GM18511 (cell line): ENCODE measurements around the gene STAU1.
"Not testable (repeated sequence)": the region's sequence is repeated elsewhere in the genome, so short reads cannot be mapped to it uniquely, and the experiment has no call there.

Experiments
- ATAC-seq: cut with Tn5 transposase; IDR thresholded peaks from one replicate; pipeline ENCODE4 v1.9.1; 2021; ENCODE audit warnings: mild to moderate bottlenecking, moderate library complexity; ENCODE audit not compliant: unreplicated experiment

Gene STAU1

GRCh38 chr20:49123982-49124381 is 64.2 kb downstream of the STAU1 start:
- ATAC-seq, result no peak

- ATAC-seq, result no peak
These were observed 65.2 kb downstream of the STAU1 start for GRCh38 chr20:49122920-49123319.

GRCh38 chr20:49119988-49120387 is 68.1 kb downstream of the STAU1 start:
- ATAC-seq, result no peak

GRCh38 chr20:49118307-49118706 is 69.8 kb downstream of the STAU1 start:
- ATAC-seq, result no peak

- no peak for ATAC-seq
These were observed 72.6 kb downstream of the STAU1 start for GRCh38 chr20:49115564-49115963.

- ATAC-seq, result no peak
These were observed 75.4 kb downstream of the STAU1 start for GRCh38 chr20:49112596-49113274.

- no peak for ATAC-seq
These were observed 77.1 kb downstream of the STAU1 start for GRCh38 chr20:49110767-49111694.

- no peak for ATAC-seq
These were observed 81.8 kb downstream of the STAU1 start for GRCh38 chr20:49106328-49106727.

- ATAC-seq, result not testable (repeated sequence)
These were observed 83.1 kb downstream of the STAU1 start for GRCh38 chr20:49104979-49105547.

GRCh38 chr20:49104365-49104648 is 83.8 kb downstream of the STAU1 start:
- ATAC-seq, result no peak

- ATAC-seq, result no peak
These were observed 84.3 kb downstream of the STAU1 start for GRCh38 chr20:49103647-49104364.

GRCh38 chr20:49103019-49103418 is 85.1 kb downstream of the STAU1 start:
- no peak for ATAC-seq

GRCh38 chr20:49100972-49101371 is 87.2 kb downstream of the STAU1 start:
- ATAC-seq, result no peak

- not testable (repeated sequence) for ATAC-seq
These were observed 87.8 kb downstream of the STAU1 start for GRCh38 chr20:49100292-49100691.

GRCh38 chr20:49099011-49099410 is 89.1 kb downstream of the STAU1 start:
- no peak for ATAC-seq

- ATAC-seq, result no peak
These were observed 90.0 kb downstream of the STAU1 start for GRCh38 chr20:49098136-49098535.

GRCh38 chr20:49097159-49097558 is 91.0 kb downstream of the STAU1 start:
- no peak for ATAC-seq

- ATAC-seq, result no peak
These were observed 91.9 kb downstream of the STAU1 start for GRCh38 chr20:49096203-49096730.

GRCh38 chr20:49091762-49092161 is 96.4 kb downstream of the STAU1 start:
- no peak for ATAC-seq

GRCh38 chr20:49091104-49091503 is 97.0 kb downstream of the STAU1 start:
- no peak for ATAC-seq

GRCh38 chr20:49082295-49082694 is 105.8 kb downstream of the STAU1 start:
- not testable (repeated sequence) for ATAC-seq
